Testis (tissue), 2 donors: ENCODE data around the gene PPP1R7.

Experiments used
- CTCF ChIP-seq, 3 experiments: fragments of 450-650 bp in 2 of 3; fragments of 200-600 bp in 1 of 3; sonication (generic) in 1 of 3; IDR thresholded peaks; one replicate each; pipeline ENCODE4 v1.5.1; 2016 to 2019; ENCODE audit warnings: antibody characterized with exemption in 3 of 3, mild to moderate bottlenecking in 2 of 3, moderate library complexity in 1 of 3
- POLR2A ChIP-seq: fragments of 450-650 bp; IDR thresholded peaks from one replicate; pipeline ENCODE4 v1.6.1; 2017; ENCODE audit warnings: antibody characterized with exemption, mild to moderate bottlenecking, moderate library complexity

GRCh38 chr2:241142593-241142992 is 7.7 kb upstream of the PPP1R7 start:
- no peak for TF ChIP-seq CTCF (IDR thresholded peaks at IDR 0.05)
- no peak for TF ChIP-seq POLR2A
